Omental fat pad (tissue), 4 donors: ENCODE measurements around the gene NCS1. TPM values are rescaled to one million over a fixed set of nuclear protein-coding genes. Genes with fewer than 3 reads are reported as not detected.

Source experiments
- ATAC-seq: fragments of 150-250 bp; one replicate; pipeline ENCODE4 v1.9.1; 2016; ENCODE audit warnings: mild to moderate bottlenecking, moderate library complexity; ENCODE audit not compliant: low FRiP score
- DNase-seq: peaks from one replicate; pipeline ENCODE4 v3.0.0-alpha.2; 2019; ENCODE audit warnings: low spot score
- CTCF ChIP-seq, 3 donors: fragments of 450-650 bp; IDR thresholded peaks; one replicate each; pipeline ENCODE4 v1.5.1; 2016 to 2017; ENCODE audit warnings: antibody characterized with exemption in 3 of 3, mild to moderate bottlenecking in 3 of 3, moderate library complexity in 2 of 3
- total RNA-seq, 4 donors: library from RNA; depleted of rRNA; stranded (reverse); fragments of >200 nt; gene quantifications; one replicate each; pipeline ENCODE4 v1.1.0, GENCODE V29; 2016

Gene NCS1
- total RNA-seq, 4 donors from 2014 or later: 2.5 to 14.7 (median 4.0) TPM

GRCh38 chr9:130181678-130182380 is 9.6 kb downstream of the NCS1 start:
- TF ChIP-seq CTCF (IDR thresholded peaks at IDR 0.05): no peak
- no peak for DNase-seq
- no peak for ATAC-seq

- no peak for TF ChIP-seq CTCF (IDR thresholded peaks at IDR 0.05)
- no peak for ATAC-seq
- DNase-seq: no peak
These were observed 10.2 kb downstream of the NCS1 start for GRCh38 chr9:130182381-130182909.

GRCh38 chr9:130183133-130183762 is 11.0 kb downstream of the NCS1 start:
- ATAC-seq: no peak
- DNase-seq: no peak
- TF ChIP-seq CTCF (IDR thresholded peaks at IDR 0.05): no peak

- TF ChIP-seq CTCF (IDR thresholded peaks at IDR 0.05): no peak
- DNase-seq: no peak
- no peak for ATAC-seq
These were observed 12.8 kb downstream of the NCS1 start for GRCh38 chr9:130185017-130185416.

- ATAC-seq (no peak), DNase-seq (no peak)
- no peak for TF ChIP-seq CTCF (IDR thresholded peaks at IDR 0.05)
These were observed 13.4 kb downstream of the NCS1 start for GRCh38 chr9:130185490-130186031.

- no peak for ATAC-seq
- no peak for TF ChIP-seq CTCF (IDR thresholded peaks at IDR 0.05)
- DNase-seq: no peak
These were observed 13.8 kb downstream of the NCS1 start for GRCh38 chr9:130186051-130186450.
